ENCODE results near the gene CDC25B. TPM values are rescaled to one million over a fixed set of nuclear protein-coding genes. Genes with fewer than 3 reads are reported as not detected.

Gene CDC25B
- total RNA-seq, 1 donor from 2014 or later, result 29.4 TPM

GRCh38 chr20:3771552-3772058 is 24.5 kb upstream of the CDC25B start:
- Mint-ChIP-seq H3K36me3 (no peaks in the 10 kb centered on the region), H3K27ac (no peak overlapping the region), H3K4me1 (peaks cover 15% of the 10 kb centered on the region), H3K4me3 (no peak overlapping the region), H3K9me3 (no peaks in the 10 kb centered on the region), H3K27me3 (ENCODE audit: low read depth) (peaks cover 3% of the 10 kb centered on the region)
- DNase-seq (ENCODE audit: low spot score in 2 of 2, unreplicated experiment in 2 of 2), result no peak
- no peak for TF ChIP-seq CTCF (IDR thresholded peaks at IDR 0.05; ENCODE audit: unreplicated experiment)

DNA sequence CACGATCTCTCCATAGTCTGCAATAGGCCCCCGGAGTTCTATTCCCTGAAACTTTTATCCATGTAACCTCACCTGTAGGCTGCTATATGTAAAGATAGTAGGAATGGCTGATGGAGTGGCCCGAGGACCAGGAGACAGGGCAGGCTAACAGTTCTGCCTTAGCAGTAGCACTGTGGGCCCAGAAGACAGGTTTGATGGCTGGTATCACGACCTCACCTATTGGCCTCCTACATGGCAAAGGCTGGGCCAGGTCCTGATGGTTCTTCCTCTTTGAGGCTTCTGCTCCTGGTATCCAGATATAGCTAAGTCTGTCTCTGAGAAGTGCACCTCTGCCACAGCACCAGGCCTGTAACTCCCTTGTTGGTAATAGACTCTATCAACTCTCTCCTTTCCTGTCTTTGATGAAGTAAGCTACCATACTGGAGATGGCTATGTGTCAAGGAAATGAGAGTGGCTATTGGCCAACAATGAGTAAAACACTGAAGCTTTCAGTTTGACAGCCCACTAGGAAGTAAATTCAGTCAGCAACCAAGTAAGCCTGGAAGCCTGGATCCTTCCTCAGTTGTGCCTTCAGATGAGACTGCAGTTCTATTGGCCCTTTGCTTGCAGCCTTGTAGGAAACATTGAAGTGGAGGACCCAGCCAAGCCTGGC is 20.5 kb upstream of the CDC25B start:
- H3K4me3 Mint-ChIP-seq, result no peak overlapping the region
- H3K36me3 Mint-ChIP-seq, result no peaks in the 10 kb centered on the region
- no peaks in the 10 kb centered on the region for H3K9me3 Mint-ChIP-seq
- H3K27ac Mint-ChIP-seq, result no peak overlapping the region
- TF ChIP-seq CTCF (IDR thresholded peaks at IDR 0.05; ENCODE audit: unreplicated experiment), result no peak
- H3K4me1 Mint-ChIP-seq, result peaks cover 7% of the 10 kb centered on the region
- peaks cover 38% of the 10 kb centered on the region for H3K27me3 Mint-ChIP-seq (ENCODE audit: low read depth)
- no peak for DNase-seq (ENCODE audit: low spot score in 2 of 2, unreplicated experiment in 2 of 2)

DNA sequence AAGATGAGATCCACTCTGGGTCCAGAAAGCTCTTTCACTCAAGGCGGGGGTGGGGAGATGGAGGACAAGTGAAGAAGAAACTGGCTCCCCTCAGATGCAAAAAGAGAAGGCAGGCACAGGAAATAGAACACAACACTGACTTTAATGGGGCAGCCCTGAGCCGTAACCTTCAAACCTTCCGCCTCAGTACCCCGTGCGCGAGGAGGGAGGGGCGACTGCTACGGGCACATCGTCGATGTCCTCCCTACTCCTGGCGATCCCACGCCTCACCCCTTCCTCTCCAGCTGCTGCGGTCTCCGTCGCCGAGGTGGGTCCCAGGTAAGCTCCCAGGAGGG is 18.8 kb upstream of the CDC25B start:
- TF ChIP-seq CTCF (IDR thresholded peaks at IDR 0.05; ENCODE audit: unreplicated experiment), result no peak
- peak overlapping the region; percentile 59 for H3K4me3 Mint-ChIP-seq
- H3K9me3 Mint-ChIP-seq, result no peaks in the 10 kb centered on the region
- no peak overlapping the region for H3K27ac Mint-ChIP-seq
- no peaks in the 10 kb centered on the region for H3K36me3 Mint-ChIP-seq
- peaks cover 39% of the 10 kb centered on the region for H3K27me3 Mint-ChIP-seq (ENCODE audit: low read depth)
- DNase-seq (ENCODE audit: low spot score in 2 of 2, unreplicated experiment in 2 of 2), result no peak
- peaks cover 20% of the 10 kb centered on the region for H3K4me1 Mint-ChIP-seq

GRCh38 chr20:3777716-3778629 is 18.1 kb upstream of the CDC25B start:
- no peaks in the 10 kb centered on the region for H3K9me3 Mint-ChIP-seq
- peaks cover 39% of the 10 kb centered on the region for H3K27me3 Mint-ChIP-seq (ENCODE audit: low read depth)
- peaks cover 26% of the 10 kb centered on the region for H3K4me1 Mint-ChIP-seq
- DNase-seq (ENCODE audit: low spot score in 2 of 2, unreplicated experiment in 2 of 2), result peak in 1 of 2 experiments; percentile 59
- H3K36me3 Mint-ChIP-seq, result no peaks in the 10 kb centered on the region
- no peak for TF ChIP-seq CTCF (IDR thresholded peaks at IDR 0.05; ENCODE audit: unreplicated experiment)
- H3K27ac Mint-ChIP-seq, result no peak overlapping the region
- peak overlapping the region; percentile 59 for H3K4me3 Mint-ChIP-seq

GRCh38 chr20:3778976-3779375 is 17.1 kb upstream of the CDC25B start:
- Mint-ChIP-seq H3K27me3 (ENCODE audit: low read depth) (peaks cover 38% of the 10 kb centered on the region), H3K27ac (no peak overlapping the region), H3K36me3 (no peaks in the 10 kb centered on the region), H3K4me1 (peaks cover 34% of the 10 kb centered on the region), H3K4me3 (no peak overlapping the region), H3K9me3 (no peaks in the 10 kb centered on the region)
- no peak for DNase-seq (ENCODE audit: low spot score in 2 of 2, unreplicated experiment in 2 of 2)
- no peak for TF ChIP-seq CTCF (IDR thresholded peaks at IDR 0.05; ENCODE audit: unreplicated experiment)

Data from mesothelial cell of epicardium (in vitro differentiated cells).